ENCODE results near the gene LRRC15. TPM values are rescaled to one million over a fixed set of nuclear protein-coding genes. Genes with fewer than 3 reads are reported as not detected.

The LRRC15 gene
- not detected in 2 replicates for total RNA-seq
- not detected in 2 replicates for polyA plus RNA-seq
- not detected in 2 replicates for polyA plus RNA-seq (2011; cell fraction: cytosol; rRNA removed)
- polyA plus RNA-seq (2011; cell fraction: nucleus; rRNA removed): not detected in 2 replicates
- not detected in 2 replicates for polyA plus RNA-seq (2012)
- polyA minus RNA-seq: not detected in 2 replicates
- not detected for polyA minus RNA-seq (2011; cell fraction: cytosol; rRNA and poly(A)+ RNA removed)
- polyA minus RNA-seq (2011; cell fraction: nucleus; rRNA and poly(A)+ RNA removed): not detected in 2 replicates
- not detected for Bru-seq, nascent RNA
- BruChase-seq, experiment 1, labeled RNA remaining after a 6-hour chase: not detected
- percentile 4 among the genes with signal in this experiment for BruChase-seq, experiment 2, labeled RNA remaining after a 2-hour chase
- long read RNA-seq: 0 reads

GRCh38 chr3:194369522-194370279 lies at the start of gene LRRC15:
LRRC15 (minus strand) TSS chr3:194369743; CDS start chr3:194361043, 8,700 bp downstream.
- ChIA-PET POLR2A (no interaction called here), CTCF (interaction anchor here (1.1 to 2.1 kb wide), 4 partner anchors 11 to 204 kb away, joined by 3 to 6 read pairs (median 4); no protein-coding TSS in a partner anchor)
- H3K79me2 ChIP-seq (ENCODE audit: control insufficient read depth, insufficient read depth, low read length): no peaks in the 10 kb centered on the region
- no peak within 1 kb of the TSS for H3K27ac ChIP-seq (ENCODE audit: insufficient read depth, low read depth, low read length)
- H3K9me3 ChIP-seq (replicated peaks; ENCODE audit: control insufficient read depth, insufficient read depth, low read length): no peaks in the 10 kb centered on the region
- H4K20me1 ChIP-seq (replicated peaks; ENCODE audit: control insufficient read depth, extremely low read depth, insufficient read depth, low read length): no peaks in the 10 kb centered on the region
- H3K36me3 ChIP-seq (ENCODE audit: control insufficient read depth in 2 of 2, extremely low read depth in 1 of 2, insufficient read depth in 2 of 2, low read length in 2 of 2): no peaks in the 10 kb centered on the region
- intact Hi-C loops (cut with micrococcal nuclease) (no loop called here), dilution Hi-C loops (cut with MboI; ENCODE audit: extremely low pct_ligation_motif_present, low sequenced_read_pairs) (no loop called here)
- H3K9me1 ChIP-seq (replicated peaks; ENCODE audit: control insufficient read depth, extremely low read depth, insufficient read depth, low read length): no peaks in the 10 kb centered on the region
- peaks cover 15 to 19% of the 10 kb centered on the region in 2 experiments for H3K27me3 ChIP-seq (ENCODE audit: control insufficient read depth in 2 of 2, insufficient read depth in 2 of 2, low read length in 2 of 2)
- H3K9ac ChIP-seq (replicated peaks; ENCODE audit: extremely low read depth, insufficient read depth, low read length): no peak within 1 kb of the TSS
- DNase-seq (ENCODE audit: low read depth, low spot score) (peak; percentile 30), FAIRE-seq (no peak)
- BruUV-seq (replicated peaks): no TSS peak
- H3K4me1 ChIP-seq (ENCODE audit: control insufficient read depth, extremely low read depth, insufficient read depth, low read length): no peaks in the 10 kb centered on the region
- H3K4me2 ChIP-seq (ENCODE audit: insufficient read depth, low read length): no peak within 1 kb of the TSS
- no peak within 1 kb of the TSS for H3K4me3 ChIP-seq (replicated peaks in 1 of 3; ENCODE audit: insufficient read depth in 1 of 3, low read depth in 1 of 3, low read length in 3 of 3)
- no peak within 1 kb of the TSS for H2AFZ ChIP-seq (ENCODE audit: low read depth, low read length)
- TF ChIP-seq CTCF (IDR thresholded peaks at IDR 0.05; ENCODE audit: extremely low read depth in 1 of 2, insufficient read depth in 1 of 2, low read depth in 1 of 2, low read length in 2 of 2): no peak
- no peak for TF ChIP-seq MYC (IDR thresholded peaks at IDR 0.05; ENCODE audit: low read depth, low read length)
- no peak for TF ChIP-seq JUN (IDR thresholded peaks at IDR 0.05; ENCODE audit: borderline replicate concordance, insufficient read depth, insufficient read length, low read depth)
- no peak for TF ChIP-seq POLR2AphosphoS5 (IDR thresholded peaks at IDR 0.05; ENCODE audit: insufficient read depth, low read depth, low read length)
- TF ChIP-seq GATA2 (IDR thresholded peaks at IDR 0.05; ENCODE audit: insufficient read depth, insufficient read length, low read depth, low read length): no peak
- TF ChIP-seq MAX (IDR thresholded peaks at IDR 0.05; ENCODE audit: insufficient read depth, insufficient read length): no peak
- no peak for TF ChIP-seq POLR2A (IDR thresholded peaks at IDR 0.05; ENCODE audit: low read depth, low read length)
- no peak for TF ChIP-seq EZH2 (IDR thresholded peaks at IDR 0.05; ENCODE audit: borderline replicate concordance, low read depth, low read length, severe bottlenecking)
- no peak for TF ChIP-seq FOS (IDR thresholded peaks at IDR 0.05; ENCODE audit: borderline replicate concordance, insufficient read depth, low read length)
